Posterior cingulate gyrus (tissue), 11 donors: Measurements from ENCODE around the gene CYFIP2.
A peak's percentile ranks its signal among the peaks of the same experiment; 100 is the strongest.

ENCODE experiments used
- DNase-seq, 10 donors: peaks; one replicate each; pipeline versions ENCODE4 v3.0.0 to v3.0.0-alpha.2; 2020 to 2021; ENCODE audit warnings: mixed read lengths in 3 of 10
- intact Hi-C: fragments of 100-400 bp; cut with DNase I; formaldehyde crosslinking; loops from one replicate; pipeline ENCODE4 v1.15.1; 2023

CYFIP2 gene

GRCh38 chr5:157350939-157351801 is 85.2 kb downstream of the CYFIP2 start:
- intact Hi-C loops = no loop called here

GRCh38 chr5:157351802-157352092 is 85.8 kb downstream of the CYFIP2 start:
- no peak for DNase-seq
- intact Hi-C loops = no loop called here

More at GRCh38 chr5:157350939-157351801, 85.2 kb downstream of the CYFIP2 start:
- DNase-seq = peak in 2 of 10 donors; percentile 20 to 34

- intact Hi-C loops = no loop called here
- DNase-seq = peak in 6 of 10 donors; percentile 25 to 86 (median 40)
These were observed 86.9 kb downstream of the CYFIP2 start for GRCh38 chr5:157352756-157353340.

GRCh38 chr5:157354800-157355199 is 88.9 kb downstream of the CYFIP2 start:
- intact Hi-C loops = no loop called here
- no peak for DNase-seq

- intact Hi-C loops = no loop called here
- no peak for DNase-seq
These were observed 90.7 kb downstream of the CYFIP2 start for GRCh38 chr5:157356576-157356975.

GRCh38 chr5:157357823-157358222 is 91.9 kb downstream of the CYFIP2 start:
- intact Hi-C loops = no loop called here
- DNase-seq = peak in 1 of 10 donors; percentile 4

GRCh38 chr5:157358871-157359270 is 92.9 kb downstream of the CYFIP2 start:
- DNase-seq = no peak
- intact Hi-C loops = no loop called here

- intact Hi-C loops = loop anchor here (10.0 kb wide), 1 partner anchor 355 kb away; no protein-coding TSS in a partner anchor
- DNase-seq = no peak
These were observed 93.6 kb downstream of the CYFIP2 start for GRCh38 chr5:157359356-157360055.

- intact Hi-C loops = loop anchor here (10.0 kb wide), 1 partner anchor 353 kb away; no protein-coding TSS in a partner anchor
These were observed 96.1 kb downstream of the CYFIP2 start for GRCh38 chr5:157362012-157362411.

GRCh38 chr5:157362502-157362901 is 96.6 kb downstream of the CYFIP2 start:
- intact Hi-C loops = loop anchor here (10.0 kb wide), 1 partner anchor 352 kb away; no protein-coding TSS in a partner anchor
- DNase-seq = no peak

More at GRCh38 chr5:157362012-157362411, 96.1 kb downstream of the CYFIP2 start:
- DNase-seq = no peak

GRCh38 chr5:157362982-157363381 is 97.1 kb downstream of the CYFIP2 start:
- DNase-seq = no peak
- intact Hi-C loops = loop anchor here (10.0 kb wide), 1 partner anchor 352 kb away; no protein-coding TSS in a partner anchor

GRCh38 chr5:157365732-157366131 is 99.8 kb downstream of the CYFIP2 start:
- no peak for DNase-seq
- intact Hi-C loops = loop anchor here (2.0 to 10.0 kb wide), 2 partner anchors 111 to 349 kb away; no protein-coding TSS in a partner anchor

- peak in 1 of 10 donors; percentile 84 for DNase-seq
- intact Hi-C loops = loop anchor here (2.0 to 10.0 kb wide), 2 partner anchors 110 to 348 kb away; no protein-coding TSS in a partner anchor
These were observed 101.1 kb downstream of the CYFIP2 start for GRCh38 chr5:157366741-157367674.

- no peak for DNase-seq
- intact Hi-C loops = loop anchor here (10.0 kb wide), 1 partner anchor 345 kb away; no protein-coding TSS in a partner anchor
These were observed 103.6 kb downstream of the CYFIP2 start for GRCh38 chr5:157369507-157369906.

GRCh38 chr5:157370967-157371366 is 105.0 kb downstream of the CYFIP2 start:
- intact Hi-C loops = no loop called here
- no peak for DNase-seq

GRCh38 chr5:157371655-157372471 is 105.9 kb downstream of the CYFIP2 start:
- intact Hi-C loops = no loop called here
- DNase-seq = no peak

- intact Hi-C loops = no loop called here
- DNase-seq = no peak
These were observed 106.5 kb downstream of the CYFIP2 start for GRCh38 chr5:157372472-157372822.

- DNase-seq = no peak
- intact Hi-C loops = no loop called here
These were observed 112.6 kb downstream of the CYFIP2 start for GRCh38 chr5:157378509-157378908.

GRCh38 chr5:157379983-157380382 is 114.1 kb downstream of the CYFIP2 start:
- intact Hi-C loops = no loop called here
- no peak for DNase-seq
